MCF 10A (cell line): Measurements from ENCODE around the gene ITGB7. TPM values are rescaled to one million over a fixed set of nuclear protein-coding genes. Genes with fewer than 3 reads are reported as not detected.

Experiments used
- BruUV-seq: library from RNA; stranded (reverse); fragments of 400-500 nt; replicated peaks from 2 replicates; lab custom pipeline; 2021; lab: Mats Ljungman, UMichigan
- CTCF ChIA-PET: fragments of 300-600 bp; sonication (Branson Sonifier 250); formaldehyde crosslinking; extraction: SDS; loops from one replicate; lab custom pipeline; 2021; ENCODE audit warnings: antibody characterized with exemption, inconsistent platforms; lab: Yijun Ruan, JAX
- POLR2A ChIA-PET: fragments of 300-600, 350-650 bp; sonication (Branson Sonifier 250); formaldehyde crosslinking; extraction: SDS; loops from one replicate; lab custom pipeline; 2020; ENCODE audit warnings: antibody characterized with exemption, inconsistent platforms; lab: Yijun Ruan, JAX
- DNase-seq: peaks from one replicate; pipeline ENCODE4 v3.0.0-alpha.2; 2018; ENCODE audit not compliant: unreplicated experiment
- H3K27ac Mint-ChIP-seq: one replicate; pipeline ENCODE4 v1.8.0; 2022; ENCODE audit warnings: mild to moderate bottlenecking, low read depth, mixed read lengths; ENCODE audit not compliant: unreplicated experiment
- H3K27me3 Mint-ChIP-seq: one replicate; pipeline ENCODE4 v1.8.0; 2022; ENCODE audit warnings: mixed read lengths; ENCODE audit not compliant: insufficient read depth, unreplicated experiment
- H3K36me3 Mint-ChIP-seq: one replicate; pipeline ENCODE4 v1.8.0; 2022; ENCODE audit warnings: mild to moderate bottlenecking, moderate library complexity, mixed read lengths; ENCODE audit not compliant: insufficient read depth, unreplicated experiment
- H3K4me1 Mint-ChIP-seq: one replicate; pipeline ENCODE4 v1.8.0; 2022; ENCODE audit warnings: mixed read lengths; ENCODE audit not compliant: insufficient read depth, unreplicated experiment
- H3K4me3 Mint-ChIP-seq: one replicate; pipeline ENCODE4 v1.8.0; 2022; ENCODE audit warnings: mild to moderate bottlenecking, moderate library complexity, mixed read lengths; ENCODE audit not compliant: unreplicated experiment
- H3K9me3 Mint-ChIP-seq: one replicate; pipeline ENCODE4 v1.8.0; 2022; ENCODE audit warnings: mixed read lengths; ENCODE audit not compliant: unreplicated experiment
- intact Hi-C: fragments of 100-400 bp; cut with micrococcal nuclease; formaldehyde crosslinking; loops from 2 replicates; pipeline ENCODE4 v1.14.1; 2022
- total RNA-seq: library from RNA; stranded (reverse); gene quantifications from 2 replicates; pipeline ENCODE4 v1.2.3, GENCODE V29; 2022
- TF ChIP-seq, protein P1 (sequence below): fragments of 200-600 bp; IDR thresholded peaks from one replicate; pipeline ENCODE4 v1.8.0; 2022; ENCODE audit warnings: antibody characterized with exemption, mild to moderate bottlenecking; ENCODE audit not compliant: unreplicated experiment

Gene ITGB7
- total RNA-seq, 1 experiment from 2014 or later, result 1.0 TPM

DNA sequence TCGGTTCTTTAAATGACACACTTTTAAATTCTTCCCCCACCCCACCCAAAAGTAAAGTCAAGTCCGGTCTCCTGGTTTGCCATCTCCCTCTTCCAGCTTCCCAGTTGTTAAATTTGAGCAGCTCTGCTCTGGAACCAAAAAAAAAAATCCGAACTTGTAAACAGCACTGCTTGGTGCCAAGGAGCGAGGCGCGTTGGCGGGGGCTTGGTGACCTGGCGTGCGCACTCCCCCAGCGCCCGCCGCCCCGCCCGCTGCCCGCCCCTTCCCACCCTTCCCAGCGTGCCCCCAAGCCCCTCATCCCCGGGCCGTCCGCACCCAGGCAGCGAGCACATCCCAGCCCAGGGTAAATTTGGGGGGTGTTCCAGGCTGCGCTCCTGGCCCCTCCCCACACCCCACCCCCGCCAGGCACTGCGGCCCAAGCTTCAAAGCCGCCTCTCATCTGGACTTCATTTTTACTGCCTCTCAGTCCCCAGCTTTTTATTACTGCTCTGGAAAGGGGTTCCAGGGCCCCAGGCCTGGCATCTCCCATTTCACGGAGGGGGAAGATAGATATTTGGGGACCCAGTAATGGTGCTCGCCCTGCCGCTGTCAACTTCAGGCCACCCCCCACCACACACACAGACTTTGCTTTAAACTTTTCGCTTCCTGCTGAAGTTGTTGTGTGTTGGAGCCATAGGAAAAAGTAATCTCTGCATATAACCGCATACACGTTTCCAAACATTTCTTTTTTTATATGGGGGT is 11.7 kb upstream of the ITGB7 start:
- H3K9me3 Mint-ChIP-seq, result no peaks in the 10 kb centered on the region
- peak overlapping the region; percentile 7 for H3K27ac Mint-ChIP-seq
- H3K36me3 Mint-ChIP-seq, result peaks cover 23% of the 10 kb centered on the region
- H3K4me1 Mint-ChIP-seq, result peaks cover 48% of the 10 kb centered on the region
- CTCF ChIA-PET, result interaction anchor here (0.6 to 9.3 kb wide), 13 partner anchors 33 to 238 kb away, joined by 3 to 275 read pairs (median 4); partner anchors contain the start of gene PFDN5
- H3K27me3 Mint-ChIP-seq, result no peaks in the 10 kb centered on the region
- BruUV-seq, result no TSS peak
- peak overlapping the region; percentile 83 for H3K4me3 Mint-ChIP-seq
- intact Hi-C loops, result no loop called here
- no peak for DNase-seq
- TF ChIP-seq, protein P1, sequence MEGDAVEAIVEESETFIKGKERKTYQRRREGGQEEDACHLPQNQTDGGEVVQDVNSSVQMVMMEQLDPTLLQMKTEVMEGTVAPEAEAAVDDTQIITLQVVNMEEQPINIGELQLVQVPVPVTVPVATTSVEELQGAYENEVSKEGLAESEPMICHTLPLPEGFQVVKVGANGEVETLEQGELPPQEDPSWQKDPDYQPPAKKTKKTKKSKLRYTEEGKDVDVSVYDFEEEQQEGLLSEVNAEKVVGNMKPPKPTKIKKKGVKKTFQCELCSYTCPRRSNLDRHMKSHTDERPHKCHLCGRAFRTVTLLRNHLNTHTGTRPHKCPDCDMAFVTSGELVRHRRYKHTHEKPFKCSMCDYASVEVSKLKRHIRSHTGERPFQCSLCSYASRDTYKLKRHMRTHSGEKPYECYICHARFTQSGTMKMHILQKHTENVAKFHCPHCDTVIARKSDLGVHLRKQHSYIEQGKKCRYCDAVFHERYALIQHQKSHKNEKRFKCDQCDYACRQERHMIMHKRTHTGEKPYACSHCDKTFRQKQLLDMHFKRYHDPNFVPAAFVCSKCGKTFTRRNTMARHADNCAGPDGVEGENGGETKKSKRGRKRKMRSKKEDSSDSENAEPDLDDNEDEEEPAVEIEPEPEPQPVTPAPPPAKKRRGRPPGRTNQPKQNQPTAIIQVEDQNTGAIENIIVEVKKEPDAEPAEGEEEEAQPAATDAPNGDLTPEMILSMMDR, result no peak
- POLR2A ChIA-PET, result interaction anchor here (0.5 to 4.9 kb wide), 13 partner anchors 9 to 161 kb away, joined by 3 to 43 read pairs (median 4); partner anchors contain the start of genes CSAD, ESPL1, MYG1 and PFDN5

DNA sequence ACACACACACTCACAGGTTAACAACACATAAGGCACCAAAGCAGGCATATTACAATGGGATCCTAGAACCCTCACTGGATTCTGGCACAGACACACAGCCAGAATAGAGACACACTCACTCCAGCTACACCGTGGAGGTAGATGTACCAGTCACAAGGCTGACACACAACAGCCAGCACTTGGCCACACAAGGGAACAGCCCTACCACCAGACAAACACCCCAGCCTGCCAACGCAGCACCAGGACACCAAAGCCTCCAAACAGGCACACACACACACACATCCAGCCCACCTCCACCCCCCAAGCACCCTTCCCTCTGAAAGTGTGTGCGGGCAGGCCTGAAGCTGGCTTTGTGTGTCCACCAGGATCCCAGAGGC is 10.9 kb upstream of the ITGB7 start:
- no peak for DNase-seq

DNA sequence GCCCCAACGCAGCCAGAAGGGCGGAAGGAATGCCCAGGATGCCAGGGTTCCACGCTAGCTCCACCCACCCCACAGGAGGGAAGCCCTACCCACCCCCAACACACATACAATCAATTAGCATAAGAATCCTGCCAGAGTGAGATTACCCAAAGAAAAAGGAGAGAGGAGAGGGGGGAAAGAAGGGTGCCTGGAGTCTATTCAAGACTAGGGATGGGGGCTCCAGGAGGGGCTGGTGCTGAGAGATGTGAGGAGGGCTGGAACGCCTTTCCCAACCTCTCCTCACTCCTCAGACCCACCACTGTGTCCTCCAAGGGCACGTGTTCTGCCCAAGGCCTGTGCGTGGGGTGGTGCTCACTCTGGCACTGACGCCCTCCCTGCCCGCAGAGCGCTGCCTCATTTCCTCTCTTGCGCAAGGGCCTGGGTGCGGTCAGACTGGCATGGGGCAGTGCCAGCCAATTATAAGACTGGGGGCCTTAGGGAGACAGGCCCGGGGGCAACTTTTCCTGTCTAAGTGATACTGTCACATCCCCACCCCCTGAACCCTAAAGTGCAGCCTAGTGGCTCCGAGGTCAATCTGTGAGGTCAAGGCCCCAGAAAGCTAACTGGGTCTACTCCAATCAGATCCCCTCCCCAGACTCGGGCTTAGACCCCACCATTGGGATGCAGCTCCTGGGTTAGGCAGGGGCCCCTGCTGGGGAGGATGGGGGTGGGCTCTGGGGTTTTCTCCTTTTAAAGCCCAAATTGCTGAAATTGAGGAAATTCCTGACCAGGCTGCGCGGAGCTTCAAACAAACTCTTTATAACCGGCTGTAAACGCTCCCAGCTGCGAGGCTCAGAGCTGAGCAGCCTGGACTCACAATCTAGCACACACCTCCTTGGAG is 10.2 kb upstream of the ITGB7 start:
- BruUV-seq, result no TSS peak
- peak overlapping the region; percentile 20 for H3K27ac Mint-ChIP-seq
- peaks cover 50% of the 10 kb centered on the region for H3K4me1 Mint-ChIP-seq
- intact Hi-C loops, result no loop called here
- peaks cover 35% of the 10 kb centered on the region for H3K36me3 Mint-ChIP-seq
- peak overlapping the region; percentile 83 for H3K4me3 Mint-ChIP-seq
- ChIA-PET POLR2A (interaction anchor here (1.1 to 4.9 kb wide), 3 partner anchors 34 to 81 kb away, joined by 3 to 43 read pairs (median 13); partner anchors contain the start of gene MYG1), CTCF (interaction anchor here (0.6 to 9.3 kb wide), 7 partner anchors 15 to 105 kb away, joined by 3 to 275 read pairs (median 4); partner anchors contain the start of gene PFDN5)
- DNase-seq, result peak; percentile 63
- H3K27me3 Mint-ChIP-seq, result no peaks in the 10 kb centered on the region
- no peaks in the 10 kb centered on the region for H3K9me3 Mint-ChIP-seq
- TF ChIP-seq, protein P1, result no peak

More for the DNA sequence above, 10.9 kb upstream of the ITGB7 start:
- Mint-ChIP-seq H3K36me3 (peaks cover 31% of the 10 kb centered on the region), H3K9me3 (no peaks in the 10 kb centered on the region), H3K27me3 (no peaks in the 10 kb centered on the region), H3K4me1 (peaks cover 51% of the 10 kb centered on the region), H3K4me3 (peak overlapping the region; percentile 83), H3K27ac (peak overlapping the region; percentile 7)
- POLR2A ChIA-PET, result interaction anchor here (0.5 to 4.9 kb wide), 4 partner anchors 10 to 161 kb away, joined by 3 to 43 read pairs (median 8); partner anchors contain the start of gene MYG1
- CTCF ChIA-PET, result interaction anchor here (0.6 to 9.3 kb wide), 6 partner anchors 15 to 104 kb away, joined by 3 to 275 read pairs (median 4); partner anchors contain the start of gene PFDN5
- intact Hi-C loops, result no loop called here
- BruUV-seq, result no TSS peak
- TF ChIP-seq, protein P1, result no peak
